GM19043 (cell line): Measurements from ENCODE around the gene SORCS2.

ENCODE experiments used
- ATAC-seq: cut with Tn5 transposase; IDR thresholded peaks from one replicate; pipeline ENCODE4 v1.9.1; 2021; ENCODE audit warnings: low read depth; ENCODE audit not compliant: unreplicated experiment

Gene SORCS2

DNA sequence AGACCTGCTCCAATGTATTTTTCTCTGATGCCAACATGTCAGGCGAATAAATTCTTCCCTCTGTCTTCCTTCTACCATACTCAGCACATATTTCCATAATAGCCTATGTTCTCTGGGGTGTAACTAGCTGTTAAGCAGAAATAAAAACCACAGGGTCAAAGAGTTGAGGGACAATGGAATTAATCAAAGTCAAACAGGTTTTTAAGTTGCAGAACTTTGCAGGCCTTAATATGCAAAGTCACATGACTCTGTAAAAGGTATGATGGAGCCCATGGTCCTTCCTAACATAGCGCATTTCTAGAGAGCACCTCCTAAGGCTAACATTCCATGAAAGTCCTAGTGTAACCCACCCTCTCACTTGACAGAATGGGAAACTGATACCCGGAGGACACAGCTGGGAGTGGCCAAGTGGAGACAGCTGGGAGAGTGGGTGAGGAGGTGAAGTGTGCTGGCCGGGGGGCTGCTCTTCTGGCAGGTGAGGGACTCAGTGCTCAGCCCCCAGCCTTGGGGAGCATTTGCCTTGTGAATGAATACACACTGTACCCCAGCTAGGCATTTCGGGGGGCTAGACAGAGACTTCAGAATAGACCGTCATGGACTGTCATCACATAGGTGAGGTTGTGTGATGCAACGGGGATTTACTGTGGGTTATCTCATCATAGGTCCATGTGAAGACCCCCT, 8.4 kb upstream of the SORCS2 start:
- no peak for ATAC-seq

DNA sequence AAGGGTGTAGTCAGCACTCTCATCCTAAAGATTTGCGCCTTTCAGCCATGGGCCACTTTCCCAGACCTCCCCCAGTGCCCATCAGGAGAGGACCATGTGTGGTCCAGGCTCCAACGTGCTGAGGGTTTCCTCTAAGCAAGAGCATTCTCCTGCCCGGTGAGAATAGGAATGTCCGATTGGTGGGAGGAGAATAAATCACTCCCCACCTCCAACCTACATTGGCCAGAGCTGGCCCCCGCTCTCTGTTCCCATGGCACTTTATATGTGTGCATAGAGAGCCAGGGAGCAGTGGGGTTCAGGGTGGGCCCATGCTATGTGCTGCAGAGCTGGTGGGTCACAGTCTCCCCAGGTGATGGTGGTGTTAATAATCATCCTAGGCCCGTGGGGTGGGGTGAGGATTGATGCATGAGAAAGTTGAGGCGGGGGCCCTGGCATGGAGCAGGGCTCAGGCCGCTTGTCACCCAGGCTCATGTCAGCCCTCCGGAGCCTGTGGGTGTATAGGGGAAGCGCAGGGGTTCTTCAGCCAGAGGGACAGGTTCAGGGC, 6.8 kb upstream of the SORCS2 start:
- ATAC-seq: no peak

DNA sequence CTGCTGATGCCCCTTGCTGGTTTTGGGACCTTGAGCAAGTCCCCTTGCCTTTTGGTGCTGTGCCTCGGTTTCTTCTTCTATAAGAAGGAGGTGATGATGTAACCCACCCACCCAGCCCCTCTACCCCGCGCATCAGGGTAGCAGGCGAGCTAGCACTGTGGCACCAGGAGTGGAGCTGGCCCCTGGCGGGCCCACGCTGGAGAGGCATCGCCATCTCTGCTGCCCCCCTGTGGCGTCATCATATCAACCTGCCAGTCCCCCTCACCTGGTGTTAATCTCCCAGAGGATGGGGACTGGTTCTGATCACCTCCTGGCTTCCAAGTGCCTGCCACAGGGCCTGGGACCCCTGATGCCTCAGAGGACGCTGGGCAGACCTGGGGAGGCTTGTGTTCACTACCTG, 6.3 kb upstream of the SORCS2 start:
- no peak for ATAC-seq

DNA sequence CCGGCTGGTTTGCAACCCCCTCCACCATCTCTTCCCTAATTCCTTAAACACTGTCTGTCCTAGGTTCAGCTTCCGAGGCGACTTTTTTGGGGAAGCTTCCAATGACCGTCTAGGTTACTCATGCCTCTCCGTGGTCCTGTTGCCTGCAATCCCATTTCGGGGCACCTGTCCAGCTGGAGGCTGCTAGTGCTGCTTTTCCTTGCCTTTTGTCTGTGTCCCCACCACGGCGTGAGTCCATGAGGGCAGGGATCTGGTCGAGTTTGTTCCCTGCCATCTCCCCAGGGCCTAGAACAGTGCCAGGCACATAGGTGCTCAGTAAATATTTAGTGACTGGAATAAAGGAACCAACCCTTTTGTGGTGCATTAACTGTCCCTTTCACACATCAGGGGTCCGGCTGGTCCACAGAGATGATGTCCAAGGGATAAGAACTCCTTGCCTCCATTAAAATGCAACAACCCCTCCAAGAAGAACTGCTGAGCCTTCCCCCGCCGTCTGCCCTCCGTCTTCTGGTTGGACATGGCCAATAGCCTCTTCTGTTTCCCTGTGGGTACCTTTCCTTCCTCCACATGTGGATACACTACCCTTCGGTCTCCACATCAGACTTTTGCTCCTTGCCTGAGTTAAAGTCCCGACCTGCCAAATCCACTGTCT, 5.7 kb upstream of the SORCS2 start:
- no peak for ATAC-seq

DNA sequence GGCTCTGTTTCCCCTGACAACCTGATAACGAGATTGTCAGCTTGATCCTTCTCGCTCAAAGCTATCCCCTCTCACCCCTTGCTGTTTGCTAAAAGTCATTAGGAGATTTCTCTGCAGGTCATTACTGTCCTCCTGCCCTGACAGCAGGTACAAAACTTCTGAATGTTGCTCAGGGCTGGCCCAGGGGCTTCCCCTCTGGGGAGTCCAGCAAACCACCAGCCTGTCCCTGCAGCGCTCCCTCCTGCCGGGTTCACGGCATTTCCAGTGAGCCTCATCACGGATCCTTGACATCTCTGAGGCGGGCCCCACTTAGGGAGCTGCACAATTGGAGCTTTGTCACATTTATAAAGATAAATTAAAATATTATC, 5.2 kb upstream of the SORCS2 start:
- no peak for ATAC-seq

DNA sequence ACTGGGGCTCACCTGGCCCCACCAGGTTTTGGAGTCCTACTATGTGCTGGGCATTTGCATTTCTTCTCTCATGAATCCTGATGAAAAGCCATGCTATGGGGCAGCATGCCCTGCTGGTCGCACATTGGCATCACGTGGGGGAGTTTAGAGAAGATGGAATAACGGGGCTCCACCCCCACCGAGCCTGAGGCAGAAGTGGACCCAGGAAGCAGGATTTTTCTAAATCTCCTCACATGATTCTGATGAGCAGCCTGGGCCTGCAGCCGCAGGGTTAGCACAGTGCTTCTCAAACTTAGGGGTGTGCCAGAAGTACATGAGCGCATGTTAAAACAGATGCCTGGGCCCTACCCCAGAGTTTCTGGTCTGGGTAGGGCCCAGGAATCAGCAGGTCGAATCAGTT, 4.6 kb upstream of the SORCS2 start:
- no peak for ATAC-seq

DNA sequence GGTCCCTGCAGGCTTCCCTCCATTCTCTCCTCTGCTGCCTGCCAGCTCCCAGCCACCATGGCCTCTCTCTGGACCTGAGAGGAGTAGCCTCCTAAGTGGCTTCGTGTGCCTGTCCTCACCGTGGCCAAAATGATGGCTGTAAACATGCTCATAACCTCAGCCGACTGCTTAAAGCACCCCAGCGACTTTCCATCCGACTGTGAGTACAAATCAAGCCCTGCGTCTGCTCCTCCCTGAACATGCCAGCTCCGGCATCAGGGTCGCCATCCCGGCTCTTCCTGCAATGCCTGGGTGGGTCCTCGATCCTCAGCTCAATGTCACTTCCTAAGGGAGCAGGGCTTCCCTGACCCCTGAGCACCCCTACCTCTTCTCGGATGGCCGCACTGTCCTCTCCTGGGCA, 3.3 kb upstream of the SORCS2 start:
- ATAC-seq: no peak

DNA sequence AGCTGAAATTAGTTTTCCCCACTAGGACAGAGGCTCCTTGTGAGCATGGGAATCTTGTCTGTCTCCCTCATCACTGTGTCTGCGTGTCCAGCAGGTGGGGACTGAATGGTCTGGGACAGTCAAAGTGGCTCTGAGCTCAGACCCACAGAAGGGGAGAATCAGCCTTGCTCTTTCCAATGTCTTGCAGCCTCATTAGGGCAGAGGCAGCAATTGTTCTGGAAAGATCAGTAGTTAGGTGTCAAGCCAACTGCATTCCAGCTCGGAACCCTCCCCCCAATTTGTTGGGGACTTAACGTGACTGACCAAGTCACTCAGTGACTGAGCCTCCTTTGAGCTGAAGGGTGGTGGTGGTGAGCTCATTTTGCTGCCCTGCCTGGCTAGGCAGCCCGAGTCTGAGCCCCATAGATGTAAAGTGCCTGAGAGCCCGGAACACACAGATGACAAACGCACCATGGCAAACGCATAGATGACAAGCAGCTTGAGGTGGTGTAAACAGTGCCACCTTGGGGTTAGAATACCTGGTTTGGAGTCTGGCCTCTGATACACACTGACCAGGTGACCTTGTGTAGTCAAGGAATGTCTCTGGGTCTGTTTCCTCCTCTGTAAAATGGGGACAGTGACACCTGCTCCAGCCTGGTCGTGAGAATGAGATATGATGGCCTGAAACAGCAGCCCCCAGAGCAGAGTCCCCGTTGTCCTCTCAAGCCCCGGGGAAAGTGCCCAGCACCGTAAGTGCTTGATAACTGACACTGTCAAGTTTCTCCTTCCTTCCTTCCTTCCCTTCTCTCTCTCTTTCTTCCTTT, 2.7 kb upstream of the SORCS2 start:
- ATAC-seq: no peak

DNA sequence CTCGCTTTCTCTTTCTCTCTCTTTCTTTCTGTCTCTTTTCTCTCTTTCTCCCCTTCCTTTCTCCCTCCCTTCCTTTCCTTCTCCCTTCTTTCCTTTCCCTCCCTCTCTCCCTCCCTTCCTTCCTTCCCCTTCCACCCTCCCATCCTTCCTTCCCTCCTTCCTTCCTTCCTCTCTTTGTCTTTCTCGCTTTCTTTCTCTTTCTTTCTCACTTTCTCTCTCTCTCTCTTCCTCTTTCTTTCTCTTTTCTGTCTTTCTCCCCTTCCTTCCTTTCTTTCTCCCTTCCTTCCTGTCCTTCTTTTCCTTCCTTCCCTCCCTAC, 2.1 kb upstream of the SORCS2 start:
- no peak for ATAC-seq

DNA sequence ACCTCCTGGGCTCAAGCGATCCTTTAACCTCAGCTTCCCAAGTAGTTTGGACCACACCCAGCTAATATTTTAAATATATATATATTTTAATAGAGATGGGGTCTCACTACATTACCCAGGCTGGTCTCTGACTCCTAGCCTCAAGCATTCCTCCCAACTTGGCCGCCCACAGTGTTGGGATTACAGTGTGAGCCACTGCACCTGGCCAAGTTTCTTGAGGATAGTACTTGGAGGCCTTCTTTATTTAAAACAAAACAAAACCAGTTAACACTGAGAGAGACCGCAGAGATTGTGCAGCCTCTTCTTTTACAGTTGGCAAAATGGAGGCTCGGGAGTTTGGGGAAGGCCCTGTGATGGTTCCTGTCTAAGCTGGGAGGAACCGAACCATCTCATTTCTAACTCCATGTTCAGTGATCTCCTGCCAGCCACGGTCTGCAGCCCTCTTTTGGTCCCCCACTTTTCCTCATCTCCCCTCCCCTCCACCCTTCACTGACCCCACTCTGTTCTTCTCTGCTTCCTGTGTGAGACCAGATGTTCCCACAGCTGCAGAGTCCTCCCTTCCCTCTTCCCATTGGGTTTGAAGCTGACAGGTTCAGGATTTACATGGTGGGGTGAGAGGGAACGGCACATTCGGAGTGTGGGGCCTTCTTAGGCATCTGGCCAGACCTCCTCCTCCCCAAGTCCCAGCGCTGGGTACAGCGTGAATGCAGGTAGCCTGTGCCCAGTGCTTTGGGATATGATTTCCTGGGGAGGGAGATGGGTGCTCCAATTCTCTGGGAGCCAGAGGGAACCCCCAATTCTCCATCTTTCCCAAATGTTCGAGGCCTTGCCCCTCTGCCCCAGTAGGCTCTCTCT, 1.4 kb upstream of the SORCS2 start:
- ATAC-seq: no peak

DNA sequence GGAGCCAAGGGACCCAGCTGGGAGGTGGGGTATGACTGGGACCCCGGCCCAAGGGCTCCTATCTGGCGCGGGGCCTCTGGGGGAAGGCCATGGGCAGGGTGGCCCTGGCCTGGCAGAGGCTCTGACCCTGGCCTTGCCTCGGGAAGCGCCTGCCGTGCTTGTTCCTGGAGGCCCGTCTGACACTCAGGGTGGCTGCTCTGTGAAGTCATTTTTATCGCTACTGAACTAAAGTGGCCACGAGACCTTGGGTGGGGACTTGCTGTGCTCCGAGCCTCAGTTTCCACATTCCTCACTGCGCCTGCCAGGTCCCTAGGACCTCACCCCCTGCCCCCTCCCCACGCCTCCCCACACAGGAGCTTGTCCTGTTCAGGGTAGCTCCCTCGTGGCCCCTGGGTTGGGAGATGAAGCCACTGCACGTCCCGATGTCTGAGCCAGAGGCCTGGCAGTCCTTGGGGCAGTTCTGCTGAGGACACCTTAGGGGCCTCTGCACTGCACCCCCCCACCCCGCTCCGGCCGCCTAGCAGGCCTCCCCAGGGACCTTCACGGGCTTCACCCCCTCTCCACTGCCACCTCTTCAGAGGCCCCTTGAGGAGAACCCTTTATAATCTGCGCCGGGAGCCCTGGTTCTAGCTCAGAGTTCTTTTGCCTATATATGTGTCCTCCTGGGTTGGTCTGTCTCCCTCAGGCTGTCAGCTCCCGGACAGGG, 639 bp upstream of the SORCS2 start:
- ATAC-seq: no peak

DNA sequence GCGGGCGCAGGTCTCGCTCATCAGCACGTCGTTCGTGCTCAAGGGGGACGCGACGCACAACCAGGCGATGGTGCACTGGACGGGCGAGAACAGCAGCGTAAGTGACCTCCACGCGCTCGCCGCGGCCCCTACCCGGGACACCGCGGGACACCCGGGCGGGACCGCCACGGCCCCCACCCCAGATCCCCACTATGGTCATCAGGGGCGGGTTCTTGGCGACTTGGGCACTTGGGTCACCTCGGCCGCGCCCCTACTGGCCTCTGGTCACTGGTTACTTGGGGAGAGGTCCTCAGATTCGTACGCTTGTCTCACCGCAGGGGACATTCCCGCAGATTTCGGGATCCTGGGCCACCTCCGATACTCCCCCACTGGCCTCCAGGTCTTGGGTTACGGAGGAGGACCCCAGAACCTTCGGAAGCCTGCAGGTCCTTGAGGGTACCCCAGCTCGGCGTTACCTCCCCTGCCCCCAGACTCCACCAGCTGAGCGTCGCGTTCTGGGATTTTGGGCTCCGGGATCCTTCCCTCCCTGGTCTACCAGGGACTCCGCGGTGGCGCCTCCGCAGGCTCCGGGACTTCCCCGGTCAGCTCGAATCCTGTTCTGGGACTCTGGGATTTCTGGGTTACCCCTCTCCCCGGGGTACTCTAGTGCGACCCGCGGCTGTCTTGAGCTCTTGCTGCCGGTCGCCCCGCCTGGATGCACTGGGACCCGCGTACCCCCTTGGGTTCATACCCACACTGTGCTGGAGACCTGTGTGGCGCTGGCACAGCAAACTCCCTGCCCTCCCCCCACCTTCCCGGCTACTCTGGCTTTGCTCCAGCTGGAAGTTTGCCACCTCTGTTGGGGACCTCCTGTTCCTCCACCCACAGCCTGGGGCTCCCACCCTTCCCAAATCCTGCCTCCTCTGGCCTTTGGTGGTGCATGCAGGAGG, 956 bp downstream of the SORCS2 start:
- no peak for ATAC-seq

DNA sequence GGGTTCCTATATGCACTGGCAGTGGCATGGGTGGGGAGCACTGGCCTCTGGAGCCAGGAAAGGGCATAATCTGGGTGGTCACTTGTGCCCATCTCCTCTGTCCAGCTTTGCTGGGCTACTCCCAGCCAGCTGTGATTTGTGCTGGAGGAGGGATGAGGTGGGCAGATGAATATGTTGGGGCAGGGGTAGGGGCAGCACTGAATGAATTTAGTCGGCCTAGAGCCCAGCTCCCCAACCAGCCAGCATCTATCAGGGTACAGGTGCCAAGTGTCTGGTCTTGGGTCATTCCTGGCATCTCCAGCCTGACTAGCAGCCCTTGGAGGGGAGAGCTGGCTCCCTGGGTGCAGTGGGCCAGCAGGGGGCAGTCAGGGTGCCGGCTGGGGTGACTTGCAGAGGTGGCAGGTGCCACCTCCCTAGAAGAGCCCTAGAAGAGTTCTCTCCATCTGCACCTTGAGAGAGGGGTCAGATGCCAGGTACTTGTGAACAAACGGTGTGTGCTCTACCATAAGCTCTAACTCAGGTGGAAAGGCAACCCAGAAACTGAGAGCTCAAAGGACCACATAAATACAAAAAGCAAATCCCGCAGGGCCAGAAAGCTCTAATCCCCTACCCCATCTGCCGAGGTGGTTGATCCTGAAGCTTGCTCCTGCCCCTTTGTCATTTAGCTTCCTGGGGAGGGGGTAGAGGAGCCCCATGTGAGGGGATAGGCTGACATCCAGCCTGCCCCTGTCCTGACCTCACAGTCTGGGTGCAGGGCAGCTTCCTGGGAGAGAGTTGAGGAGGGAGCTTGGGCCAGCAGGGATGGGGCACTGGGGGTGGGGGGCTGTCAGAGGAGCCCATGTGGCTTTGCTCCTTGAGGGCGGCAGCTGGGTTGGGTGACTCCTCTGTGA, 2.2 kb downstream of the SORCS2 start:
- ATAC-seq: no peak

DNA sequence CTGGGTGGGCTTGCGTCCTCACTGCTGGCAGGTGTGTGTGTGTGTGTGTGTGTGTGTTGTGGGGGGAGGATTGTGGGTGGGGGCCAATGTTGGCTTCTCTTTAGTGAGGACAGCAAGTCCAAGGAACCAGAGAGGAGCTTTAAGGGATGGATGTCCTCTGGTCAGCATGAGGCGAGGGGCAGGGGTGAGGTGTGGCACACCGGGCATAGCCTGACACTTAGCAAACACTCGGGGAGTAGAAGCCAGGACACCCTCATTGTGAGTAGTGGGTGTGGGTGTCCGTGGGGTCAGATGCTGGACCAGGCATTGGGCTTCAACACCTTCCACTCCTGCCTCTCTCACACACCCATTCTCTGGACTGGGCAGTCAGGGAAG, 2.8 kb downstream of the SORCS2 start:
- no peak for ATAC-seq

DNA sequence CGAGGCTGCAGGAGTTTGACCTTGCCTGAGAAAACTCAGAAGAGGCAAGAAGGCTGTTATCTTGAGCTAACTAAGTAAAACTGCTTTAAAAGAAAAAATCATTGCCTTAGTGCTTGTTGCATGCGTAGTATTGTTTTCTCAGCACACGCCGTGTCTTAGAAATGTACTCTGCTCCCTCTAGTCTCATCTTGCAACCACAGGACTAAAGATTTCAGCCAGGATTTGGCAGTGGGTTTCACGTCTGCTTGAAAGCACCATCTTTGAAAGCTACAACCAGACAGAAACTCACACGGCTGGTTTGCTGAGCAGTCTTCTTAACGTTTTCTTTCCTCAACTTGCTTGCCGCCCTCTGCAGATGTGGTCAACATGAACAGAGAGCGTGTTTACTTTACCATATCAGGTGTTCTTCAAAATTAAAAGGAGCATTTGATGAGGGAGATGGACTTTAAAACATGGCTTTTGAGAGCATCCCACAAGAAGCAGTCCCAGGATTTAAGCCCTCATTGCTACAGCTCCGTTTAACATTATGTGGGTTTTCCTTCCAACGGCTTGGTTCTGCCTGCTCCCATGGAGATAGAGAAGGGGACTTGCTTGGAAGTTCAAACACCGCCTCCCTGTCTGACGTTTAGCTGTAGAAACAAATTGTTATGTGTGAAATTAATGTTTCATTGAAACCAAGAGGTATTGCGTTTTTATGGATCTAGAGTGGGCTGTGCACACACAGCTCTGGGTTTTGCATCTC, 3.4 kb downstream of the SORCS2 start:
- ATAC-seq: no peak

DNA sequence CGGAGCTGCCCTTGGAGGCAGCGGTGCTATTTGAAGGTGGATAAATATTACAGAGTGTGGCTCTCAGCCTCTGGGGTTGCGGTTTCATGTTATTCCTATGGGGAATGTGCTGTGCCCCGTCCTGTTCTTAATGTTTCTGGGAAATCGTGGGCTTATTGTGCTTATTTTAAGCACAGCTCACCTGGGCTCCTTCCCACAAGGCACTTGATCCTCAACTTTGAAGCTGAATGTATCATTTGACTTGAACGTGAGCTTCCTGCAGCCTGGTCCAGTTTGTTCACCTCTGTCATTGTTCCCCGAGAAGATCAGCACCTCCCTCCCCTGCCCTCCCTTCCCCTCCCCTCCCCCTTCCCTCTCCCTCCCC, 3.9 kb downstream of the SORCS2 start:
- ATAC-seq: no peak

DNA sequence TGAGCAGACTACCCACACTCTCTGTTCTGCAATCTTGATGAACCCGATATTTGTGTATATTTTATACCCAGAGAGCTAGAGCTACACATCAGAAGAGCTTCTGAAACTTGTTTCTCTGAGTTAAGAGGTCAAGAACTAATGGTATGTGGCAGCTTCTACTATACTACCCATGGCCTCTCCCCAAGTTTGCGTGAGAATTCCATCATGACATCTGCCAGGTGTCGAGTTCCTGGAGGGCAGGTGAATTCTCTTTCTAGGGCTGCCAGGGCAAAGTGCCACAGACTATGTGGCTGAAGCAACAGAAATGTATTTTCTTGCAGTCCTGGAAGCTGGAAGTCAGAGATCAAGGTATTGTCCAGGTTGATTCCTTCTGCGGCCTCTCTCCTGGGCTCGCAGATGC, 4.4 kb downstream of the SORCS2 start:
- no peak for ATAC-seq

DNA sequence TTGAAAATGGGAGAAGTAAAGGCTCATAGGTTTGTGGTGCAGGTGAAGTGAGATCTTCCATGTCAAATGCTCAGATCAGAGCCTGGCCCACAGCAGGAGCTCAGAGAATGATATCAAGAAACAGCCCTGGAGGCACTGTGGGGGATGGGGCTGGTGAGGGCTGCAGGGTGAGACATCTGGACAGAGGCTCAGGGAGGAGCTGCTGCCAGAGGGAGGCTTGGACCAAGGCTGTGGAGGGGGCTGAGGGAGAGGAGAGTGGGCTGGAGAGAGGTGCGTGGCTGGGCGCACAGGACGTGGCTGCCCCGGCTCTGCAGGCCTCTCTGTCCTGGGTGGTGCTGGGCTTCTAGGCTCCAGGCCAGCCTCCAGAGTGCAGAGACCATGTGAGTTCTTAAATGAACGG, 5.6 kb downstream of the SORCS2 start:
- ATAC-seq: no peak
